Measurements from ENCODE around the gene MLF1.

Gene MLF1

DNA sequence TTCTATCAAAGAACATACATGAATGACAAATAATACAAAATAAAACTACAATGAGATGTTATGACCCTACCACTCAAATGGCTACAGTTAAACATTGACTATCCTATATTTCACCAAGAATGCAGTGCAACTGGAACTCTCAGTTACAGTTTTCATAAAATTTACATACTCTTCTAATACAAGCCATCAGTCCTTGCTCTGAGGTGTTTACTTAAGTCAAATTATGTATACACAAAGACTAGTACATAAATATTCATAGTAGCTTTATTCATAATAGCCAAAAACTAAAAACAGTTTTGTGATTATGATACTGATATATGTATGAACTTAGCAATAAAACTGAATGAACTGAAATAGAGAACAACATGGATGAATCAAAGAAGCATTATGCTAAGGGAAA is 19.2 kb downstream of the MLF1 start:
- DNase-seq: no peak

DNA sequence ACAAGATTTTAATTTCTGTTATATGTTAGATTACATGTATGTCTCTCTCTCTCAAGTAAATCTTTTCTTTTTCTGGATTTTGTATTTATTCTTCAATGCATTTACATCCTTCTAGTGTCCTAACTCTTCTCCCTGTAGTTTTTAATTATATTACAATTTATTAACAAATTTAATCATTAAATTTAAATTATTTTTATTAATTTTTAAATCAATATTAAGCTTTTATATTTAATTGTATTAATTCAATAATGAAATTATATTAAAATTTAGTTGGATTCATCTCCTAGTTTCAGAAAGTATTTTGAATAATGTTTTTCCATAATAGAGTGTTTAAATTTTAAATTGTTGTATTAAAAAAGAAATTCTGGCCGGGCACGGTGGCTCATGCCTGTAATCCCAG is 29.8 kb downstream of the MLF1 start:
- no peak for DNase-seq

DNA sequence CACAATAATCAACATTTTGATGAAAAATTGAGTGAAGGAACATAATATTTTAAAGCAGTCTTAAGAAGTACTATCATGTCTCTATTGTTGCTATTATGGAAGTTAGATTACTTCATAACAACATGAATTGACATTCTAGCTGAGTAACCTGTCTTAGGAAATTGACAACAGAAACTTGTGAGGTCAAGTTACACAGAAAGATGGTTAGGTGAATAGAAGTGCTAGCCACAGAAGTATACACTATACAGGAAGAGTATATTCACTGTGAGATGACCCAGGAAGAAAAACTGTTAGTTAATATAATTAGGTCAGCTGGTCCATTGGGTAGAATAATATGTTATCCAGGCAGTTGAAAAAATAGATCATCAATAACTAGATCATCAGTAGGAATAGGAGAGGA is 31.2 kb downstream of the MLF1 start:
- no peak for DNase-seq

DNA sequence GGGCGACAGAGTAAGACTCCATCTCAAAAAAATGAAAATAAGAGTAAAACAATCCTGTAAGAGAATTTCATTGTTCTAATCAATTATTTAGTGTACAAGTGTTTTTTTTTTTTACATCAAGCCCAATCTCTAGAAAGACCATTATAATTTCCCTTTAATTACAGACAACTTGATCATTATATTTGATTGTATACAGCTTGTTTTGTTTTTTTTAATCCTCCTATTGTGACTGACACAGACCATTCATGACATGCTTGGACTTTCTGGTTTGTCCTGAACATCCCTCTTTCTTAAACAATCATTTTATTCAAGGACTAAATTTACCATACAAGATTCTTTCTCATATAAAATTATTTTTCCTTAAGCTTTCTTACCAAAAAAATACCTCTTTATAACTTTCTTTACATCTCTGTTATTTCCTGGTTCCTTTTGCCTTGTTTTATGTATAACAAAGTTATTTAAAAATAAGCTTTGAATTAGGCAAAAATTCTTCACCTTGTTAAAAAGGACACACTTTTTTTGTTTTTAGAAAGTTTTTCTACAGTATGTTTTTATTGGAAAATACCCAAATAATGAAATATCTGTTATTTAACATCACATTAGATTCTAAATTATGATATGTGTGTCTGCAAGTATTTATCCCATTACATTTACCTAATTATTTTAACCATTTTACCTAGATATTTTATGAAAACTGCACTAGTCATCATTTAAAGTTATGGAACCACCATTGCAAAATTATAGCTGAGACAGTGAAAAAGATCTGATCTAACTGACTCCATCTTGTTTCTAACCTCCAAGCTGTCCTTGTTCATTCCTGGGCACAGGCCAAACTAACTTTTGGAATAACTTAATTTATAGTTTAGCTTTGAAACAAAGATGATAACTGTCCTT is 47.2 kb downstream of the MLF1 start:
- no peak for DNase-seq

DNA sequence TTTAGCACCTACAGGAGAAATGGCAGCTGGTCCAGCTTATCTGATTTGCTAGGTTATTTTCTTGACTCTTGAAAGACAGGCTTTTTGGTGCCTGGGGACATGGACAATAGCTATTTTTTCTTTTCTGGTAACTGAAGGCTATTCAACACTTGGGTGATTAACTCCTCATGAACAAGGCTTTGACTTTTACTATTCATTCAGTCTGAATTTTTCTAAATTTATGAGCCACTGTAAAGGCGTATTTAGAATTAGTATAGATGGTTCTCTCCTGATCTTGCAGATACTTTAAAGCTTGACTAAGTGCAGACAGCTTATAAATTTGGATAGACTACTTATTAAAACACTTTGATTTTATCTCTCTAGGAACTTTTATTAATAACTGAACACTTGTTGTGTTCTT is 54.9 kb downstream of the MLF1 start:
- DNase-seq: no peak

DNA sequence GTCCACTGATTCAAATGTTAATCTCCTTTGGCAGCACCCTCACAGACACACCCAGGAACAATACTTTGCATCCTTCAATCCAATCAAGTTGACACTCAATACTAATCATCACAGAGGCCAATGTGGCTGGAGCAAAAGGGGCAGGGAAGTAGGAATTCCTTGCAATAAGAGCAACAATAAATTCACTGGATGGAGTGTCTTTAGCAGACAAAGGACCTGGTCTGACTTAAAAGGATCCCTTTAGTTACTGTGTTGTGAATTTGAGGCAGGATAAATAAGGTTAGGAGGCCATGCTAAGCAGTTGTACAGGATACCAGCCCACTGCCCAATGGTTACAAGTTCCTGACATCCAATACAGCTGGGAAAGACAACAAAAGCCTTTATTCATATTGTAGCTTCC is 61.0 kb downstream of the MLF1 start:
- DNase-seq: no peak

DNA sequence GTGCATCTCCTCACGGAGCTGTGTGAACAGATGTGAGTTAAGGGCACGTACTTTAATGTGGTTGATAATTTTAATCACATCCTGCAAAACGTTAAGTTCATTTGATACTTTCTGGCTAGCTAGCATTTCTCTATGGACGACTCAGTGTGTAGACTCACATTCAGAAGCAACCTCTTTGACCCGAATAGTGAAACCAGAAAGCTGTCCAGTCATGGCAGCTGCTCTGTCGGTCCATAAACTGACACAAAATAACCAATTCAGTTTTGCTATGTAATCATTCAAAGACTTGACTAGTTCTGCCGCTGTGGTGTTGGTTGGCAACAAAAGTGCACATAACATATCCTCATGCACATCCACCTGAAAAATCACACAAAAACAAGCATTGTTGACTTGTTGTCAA is 69.7 kb downstream of the MLF1 start:
- no peak for DNase-seq

DNA sequence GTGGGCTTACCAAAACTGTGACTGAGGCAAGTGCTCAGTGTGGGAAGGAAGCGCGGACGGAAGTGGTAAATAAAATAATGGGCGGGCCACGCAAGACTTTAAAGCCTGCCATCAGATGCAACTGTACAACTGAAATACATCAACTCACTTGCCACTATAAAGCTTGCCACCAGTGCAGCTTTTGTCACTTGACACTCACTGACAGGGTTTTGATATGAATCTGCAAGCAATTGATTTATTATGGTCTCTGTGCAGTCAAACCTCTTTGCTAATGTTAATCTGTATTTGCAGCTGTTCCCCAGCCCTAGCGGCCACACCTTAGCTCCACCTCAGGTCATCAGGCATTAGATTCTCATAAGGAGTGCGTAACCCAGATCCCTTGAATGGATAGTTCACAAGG is 71.0 kb downstream of the MLF1 start:
- DNase-seq: no peak

DNA sequence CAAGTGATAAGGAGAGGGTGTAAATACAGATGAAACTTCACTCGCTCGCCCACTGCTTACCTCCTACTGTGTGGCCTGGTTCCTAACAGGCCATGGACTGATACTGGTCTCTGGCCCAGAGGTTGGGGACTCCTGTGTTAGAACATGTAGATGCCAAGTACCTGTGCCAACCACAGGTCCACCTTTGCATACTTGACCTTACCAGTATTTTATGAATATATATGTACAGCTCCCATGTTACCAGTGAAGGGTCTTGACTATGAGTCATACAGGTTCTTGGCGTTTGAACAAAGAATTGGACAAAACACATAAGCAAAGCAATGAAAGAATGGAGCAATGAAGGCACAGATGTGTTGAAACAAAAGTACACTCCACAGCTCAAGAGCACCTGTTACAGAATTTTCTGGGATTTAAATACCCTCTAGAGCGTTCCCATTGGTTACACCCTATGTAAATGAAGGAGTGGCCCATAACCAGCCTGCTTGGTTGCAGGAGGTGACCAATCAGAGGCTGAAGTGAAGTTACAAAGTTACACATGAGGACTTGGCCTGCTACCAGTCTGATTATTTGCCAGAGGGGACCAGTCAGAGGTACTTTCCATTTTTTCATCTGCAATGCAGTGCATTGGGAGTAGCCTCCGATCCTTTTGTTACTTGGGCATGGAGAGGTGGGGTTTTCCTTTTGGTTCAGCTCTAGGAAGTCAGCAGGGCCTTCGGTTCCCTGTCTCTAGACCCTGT is 71.6 kb downstream of the MLF1 start:
- DNase-seq: no peak

DNA sequence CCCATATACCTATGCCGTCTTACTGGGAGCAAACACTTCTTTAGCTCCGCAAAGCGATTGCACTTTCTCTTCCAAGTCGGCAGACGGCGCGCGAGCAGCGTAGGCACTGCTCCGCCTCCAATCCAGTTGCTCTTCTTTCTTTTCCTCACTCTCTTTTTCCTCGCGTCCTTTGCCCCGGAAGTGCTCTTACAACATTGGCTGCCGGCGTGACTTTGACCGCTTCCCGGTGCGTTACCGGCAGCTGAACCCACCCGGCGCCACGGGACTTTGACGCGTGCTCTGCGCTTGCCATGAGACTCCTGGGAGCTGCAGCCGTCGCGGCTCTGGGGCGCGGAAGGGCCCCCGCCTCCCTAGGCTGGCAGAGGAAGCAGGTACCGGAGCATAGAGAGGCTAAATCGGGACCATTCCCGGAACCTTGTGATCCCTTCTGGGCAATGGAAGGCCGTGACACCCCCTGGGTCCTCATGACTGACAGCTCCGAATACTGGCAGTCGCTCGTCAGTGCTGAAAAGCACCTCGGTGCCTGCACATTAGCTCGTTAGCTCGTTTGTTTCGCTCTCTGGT is 73.4 kb downstream of the MLF1 start, which contains the start of gene GFM1:
Gene GFM1, plus strand, starts transcription at position 183 of the 564 bp plus-strand sequence. Its CDS starts 108 bp downstream, at position 291.
- DNase-seq: peak; percentile 99

DNA sequence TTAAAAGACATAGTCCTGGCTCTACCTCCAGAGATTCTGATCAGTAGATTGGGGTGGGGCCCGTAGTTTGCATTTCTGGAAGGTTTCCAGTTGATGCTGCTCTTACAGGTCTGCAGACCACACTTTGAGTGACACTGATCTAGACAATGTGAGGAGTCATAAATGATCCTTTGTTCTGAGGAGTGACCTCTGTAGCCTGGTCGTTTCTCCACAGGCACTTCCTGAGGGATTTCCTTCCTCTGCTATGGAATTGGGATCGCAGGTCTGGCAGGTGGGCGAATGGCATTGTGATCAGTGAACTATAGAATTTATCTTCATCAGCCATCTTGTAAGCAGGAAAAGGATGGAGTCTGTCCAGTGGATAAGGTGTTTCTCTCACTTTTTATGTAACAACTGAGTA is 78.8 kb downstream of the MLF1 start:
- no peak for DNase-seq

DNA sequence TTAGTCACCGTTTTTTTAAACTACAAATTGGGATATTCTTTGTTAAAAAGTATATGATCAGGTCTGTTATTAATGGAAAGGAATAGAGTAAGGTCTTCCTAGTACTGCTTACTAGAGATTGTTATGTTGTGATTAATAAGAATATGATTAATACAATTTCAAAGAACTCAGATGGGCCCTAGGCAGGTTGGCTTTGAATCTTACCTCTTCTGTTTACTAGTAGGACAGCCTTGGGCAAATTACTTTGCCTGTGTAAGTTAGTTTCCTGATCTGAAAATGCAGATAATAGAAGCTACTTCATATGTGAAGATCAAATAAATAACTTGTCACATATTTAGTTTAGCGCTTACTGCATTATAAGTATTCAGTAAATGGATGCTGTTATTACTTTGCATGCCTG is 80.2 kb downstream of the MLF1 start:
- DNase-seq: no peak

DNA sequence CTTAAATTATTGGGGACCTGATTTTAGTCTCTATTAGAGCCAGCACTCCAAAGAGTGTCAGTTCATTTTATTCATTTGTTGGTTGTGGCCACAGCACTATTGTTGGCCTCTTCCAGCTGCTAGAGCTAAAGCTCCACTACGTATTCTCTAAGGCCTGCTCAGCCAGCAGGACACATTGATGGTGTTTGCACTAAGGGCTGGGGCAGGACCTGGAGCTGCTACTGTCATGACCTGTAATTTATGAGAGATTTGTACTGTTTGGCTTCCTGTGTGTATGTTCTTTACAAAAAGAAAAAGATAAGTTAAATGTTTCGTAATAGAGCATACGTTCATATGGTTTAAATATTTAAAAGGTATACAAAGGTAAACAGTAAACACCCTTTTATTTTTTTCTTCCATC is 81.5 kb downstream of the MLF1 start:
- DNase-seq: no peak

Measured in AML-193 (cell line).